Retina (tissue), 1 donor: ENCODE data around the gene WASF3.
"Not testable (repeated sequence)": the region's sequence is repeated elsewhere in the genome, so short reads cannot be mapped to it uniquely, and the experiment has no call there.

Experiments
- DNase-seq: peaks from one replicate; pipeline ENCODE4 v3.0.0-alpha.2; 2016

The WASF3 gene

GRCh38 chr13:26590951-26591350, 33.5 kb downstream of the WASF3 start:
- DNase-seq, result no peak

- DNase-seq, result no peak
Observed at GRCh38 chr13:26591672-26592071, 34.2 kb downstream of the WASF3 start.

- DNase-seq, result no peak
Observed at GRCh38 chr13:26593661-26594060, 36.2 kb downstream of the WASF3 start.

- DNase-seq, result no peak
Observed at GRCh38 chr13:26594363-26594762, 36.9 kb downstream of the WASF3 start.

GRCh38 chr13:26596458-26596857, 39.0 kb downstream of the WASF3 start:
- DNase-seq, result no peak

- DNase-seq, result no peak
Observed at GRCh38 chr13:26599403-26599802, 41.9 kb downstream of the WASF3 start.

- DNase-seq, result no peak
Observed at GRCh38 chr13:26599860-26600259, 42.4 kb downstream of the WASF3 start.

GRCh38 chr13:26600343-26600742, 42.9 kb downstream of the WASF3 start:
- DNase-seq, result no peak

- DNase-seq, result no peak
Observed at GRCh38 chr13:26601669-26602068, 44.2 kb downstream of the WASF3 start.

GRCh38 chr13:26602783-26603182, 45.3 kb downstream of the WASF3 start:
- DNase-seq, result no peak

- no peak for DNase-seq
Observed at GRCh38 chr13:26604784-26605545, 47.5 kb downstream of the WASF3 start.

GRCh38 chr13:26605845-26606244, 48.4 kb downstream of the WASF3 start:
- DNase-seq, result no peak

GRCh38 chr13:26606631-26607030, 49.1 kb downstream of the WASF3 start:
- DNase-seq, result no peak

GRCh38 chr13:26614721-26615120, 57.2 kb downstream of the WASF3 start:
- no peak for DNase-seq

GRCh38 chr13:26616126-26616525, 58.6 kb downstream of the WASF3 start:
- DNase-seq, result no peak

GRCh38 chr13:26618726-26619125, 61.2 kb downstream of the WASF3 start:
- no peak for DNase-seq

GRCh38 chr13:26619358-26619757, 61.9 kb downstream of the WASF3 start:
- no peak for DNase-seq

GRCh38 chr13:26621731-26622401, 64.4 kb downstream of the WASF3 start:
- no peak for DNase-seq

- DNase-seq, result no peak
Observed at GRCh38 chr13:26623125-26623524, 65.6 kb downstream of the WASF3 start.

GRCh38 chr13:26624572-26624971, 67.1 kb downstream of the WASF3 start:
- DNase-seq, result no peak

GRCh38 chr13:26626271-26626670, 68.8 kb downstream of the WASF3 start:
- DNase-seq, result no peak

- DNase-seq, result no peak
Observed at GRCh38 chr13:26628706-26629105, 71.2 kb downstream of the WASF3 start.

- no peak for DNase-seq
Observed at GRCh38 chr13:26629260-26629825, 71.9 kb downstream of the WASF3 start.

GRCh38 chr13:26635634-26636033, 78.2 kb downstream of the WASF3 start:
- DNase-seq, result not testable (repeated sequence)
